ENCODE results near the gene RGL4.

Gene RGL4

DNA sequence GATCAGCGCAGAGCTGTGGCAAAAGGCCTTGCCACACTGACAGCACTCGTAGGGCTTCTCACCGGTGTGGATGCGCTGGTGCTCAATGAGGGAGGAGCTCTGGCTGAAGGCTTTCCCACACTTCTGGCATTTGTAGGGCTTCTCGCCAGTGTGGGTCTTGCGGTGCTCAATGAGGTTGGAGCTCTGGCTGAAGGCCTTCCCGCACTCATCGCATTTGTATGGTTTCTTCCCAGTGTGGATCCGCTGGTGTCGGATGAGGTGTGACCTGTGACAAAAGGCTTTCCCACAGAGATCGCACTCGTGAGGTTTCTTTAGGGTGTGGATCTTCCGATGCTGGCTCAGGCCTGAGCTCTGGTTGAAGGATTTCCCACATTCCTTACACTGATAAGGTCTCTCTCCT, 53.2 kb downstream of the RGL4 start:
- DNase-seq: no peak

DNA sequence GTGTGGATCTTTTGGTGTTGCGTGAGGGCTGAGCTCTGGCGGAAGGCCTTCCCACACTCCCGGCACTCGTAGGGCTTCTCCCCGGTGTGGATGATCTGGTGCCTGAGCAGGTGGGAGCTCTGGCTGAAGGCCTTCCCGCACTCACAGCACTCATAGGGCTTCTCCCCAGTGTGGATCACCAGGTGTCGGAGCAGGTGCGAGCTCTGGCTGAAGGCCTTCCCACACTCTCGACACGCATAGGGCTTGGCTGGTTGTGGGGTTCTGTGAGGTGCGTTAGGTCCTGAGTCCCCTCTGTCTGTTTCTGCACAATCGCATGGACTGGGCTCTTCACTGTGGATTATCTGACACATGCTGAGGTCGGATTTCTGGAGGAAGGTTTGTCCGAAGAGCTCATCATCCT, 53.7 kb downstream of the RGL4 start:
- DNase-seq: no peak

DNA sequence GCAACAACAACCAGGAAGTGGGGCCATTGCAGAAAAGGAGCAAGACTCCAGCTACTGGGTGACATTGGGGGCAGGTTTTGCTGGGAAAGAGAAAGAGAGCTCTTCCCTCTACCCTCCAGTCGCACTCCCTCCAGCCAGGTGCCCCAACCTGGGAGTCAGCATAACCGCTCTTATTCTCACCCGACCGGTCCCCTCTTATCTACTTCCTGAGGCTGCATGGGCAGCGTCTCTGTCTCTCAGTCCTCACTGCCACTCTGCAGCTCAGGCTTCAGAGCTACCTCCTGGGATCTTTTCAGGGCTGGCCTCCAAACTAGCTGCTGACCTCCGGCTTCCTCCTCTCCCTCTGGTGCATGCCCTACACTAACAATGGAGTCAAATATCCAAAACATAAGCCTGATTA, 55.0 kb downstream of the RGL4 start:
- DNase-seq: no peak
